GM21528 (cell line): Measurements from ENCODE around the gene MTCL3.

Experiments used
- ATAC-seq: cut with Tn5 transposase; IDR thresholded peaks from one replicate; pipeline ENCODE4 v1.9.1; 2021; ENCODE audit warnings: mild to moderate bottlenecking, moderate library complexity; ENCODE audit not compliant: unreplicated experiment, low FRiP score

MTCL3 gene

GRCh38 chr6:127518710-127519468 is at the start of gene MTCL3:
Gene MTCL3 (minus strand): TSS chr6:127519335.
- no peak for ATAC-seq

- no peak for ATAC-seq
Measured at GRCh38 chr6:127567476-127567875, 48.3 kb upstream of the MTCL3 start.

- no peak for ATAC-seq
Measured at GRCh38 chr6:127566651-127567050, 47.5 kb upstream of the MTCL3 start.

- ATAC-seq: no peak
Measured at GRCh38 chr6:127566119-127566518, 47.0 kb upstream of the MTCL3 start.

- ATAC-seq: no peak
Measured at GRCh38 chr6:127564761-127565160, 45.6 kb upstream of the MTCL3 start.

- ATAC-seq: no peak
Measured at GRCh38 chr6:127561660-127562059, 42.5 kb upstream of the MTCL3 start.

- ATAC-seq: peak; percentile 63
Measured at GRCh38 chr6:127554435-127555006, 35.4 kb upstream of the MTCL3 start.

- no peak for ATAC-seq
Measured at GRCh38 chr6:127550403-127550802, 31.3 kb upstream of the MTCL3 start.

- ATAC-seq: no peak
Measured at GRCh38 chr6:127547904-127548649, 28.9 kb upstream of the MTCL3 start.

- no peak for ATAC-seq
Measured at GRCh38 chr6:127547215-127547614, 28.1 kb upstream of the MTCL3 start.

GRCh38 chr6:127539272-127539671 is 20.1 kb upstream of the MTCL3 start:
- no peak for ATAC-seq

- ATAC-seq: no peak
Measured at GRCh38 chr6:127538750-127539264, 19.7 kb upstream of the MTCL3 start.

- ATAC-seq: no peak
Measured at GRCh38 chr6:127533736-127534135, 14.6 kb upstream of the MTCL3 start.

GRCh38 chr6:127533011-127533410 is 13.9 kb upstream of the MTCL3 start:
- ATAC-seq: no peak

- no peak for ATAC-seq
Measured at GRCh38 chr6:127522714-127523113, 3.6 kb upstream of the MTCL3 start.

- no peak for ATAC-seq
Measured at GRCh38 chr6:127520066-127520465, 931 bp upstream of the MTCL3 start.

- no peak for ATAC-seq
Measured at GRCh38 chr6:127519469-127519785, 292 bp upstream of the MTCL3 start.

- ATAC-seq: no peak
Measured at GRCh38 chr6:127518191-127518709, 885 bp downstream of the MTCL3 start.

- no peak for ATAC-seq
Measured at GRCh38 chr6:127517693-127518092, 1.4 kb downstream of the MTCL3 start.

- ATAC-seq: peak; percentile 72
Measured at GRCh38 chr6:127516662-127517273, 2.4 kb downstream of the MTCL3 start.
